Measurements from ENCODE around the gene SIX3. TPM values are rescaled to one million over a fixed set of nuclear protein-coding genes. Genes with fewer than 3 reads are reported as not detected.

Gene SIX3
- polyA plus RNA-seq, 2 of the 4 experiments (the other 2 are of a cell fraction), result 0.22 to 0.59 TPM

DNA sequence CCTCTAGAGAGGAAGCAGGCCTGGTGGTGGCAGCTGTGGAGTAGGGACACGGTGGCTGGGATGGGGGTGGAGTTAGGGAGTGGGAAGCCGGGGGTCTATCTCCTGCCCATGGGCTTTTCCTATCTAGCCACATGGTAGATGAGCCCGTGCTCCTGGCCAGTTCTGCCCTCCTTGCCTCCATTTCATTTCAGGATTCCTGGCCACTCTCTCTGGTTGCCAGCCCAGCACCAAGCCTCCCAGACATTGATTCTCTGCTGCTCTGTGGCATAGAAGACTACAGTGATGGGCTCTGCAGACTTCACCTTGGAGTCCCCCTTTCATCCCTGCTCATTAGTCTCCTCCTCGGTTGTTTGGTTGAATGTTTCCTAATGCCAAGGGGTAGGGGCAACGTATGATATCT is 19.4 kb downstream of the SIX3 start:
- Histone ChIP-seq H3K9me3 (no peaks in the 10 kb centered on the region), H3K27ac (peak overlapping the region in 1 of 2 experiments; percentile 60; a peak in 1 of 6 replicates), H3K4me1 (peaks cover 22% of the 10 kb centered on the region), H3K4me3 (no peak overlapping the region), H3K4me2 (no peak overlapping the region)
- TF ChIP-seq SREBF2 (IDR thresholded peaks at IDR 0.05) (no peak), BHLHE40 (IDR thresholded peaks at IDR 0.05; ENCODE audit: low read depth, low read length) (no peak), NR3C1 (IDR thresholded peaks at IDR 0.05) (no peak), CHD2 (IDR thresholded peaks at IDR 0.05; ENCODE audit: low read length, partially characterized antibody) (no peak), EHMT2 (IDR thresholded peaks at IDR 0.05; ENCODE audit: low read depth) (no peak), ZFP36 (IDR thresholded peaks at IDR 0.05; ENCODE audit: borderline replicate concordance, partially characterized antibody) (no peak)
- TF ChIP-seq, protein P1, sequence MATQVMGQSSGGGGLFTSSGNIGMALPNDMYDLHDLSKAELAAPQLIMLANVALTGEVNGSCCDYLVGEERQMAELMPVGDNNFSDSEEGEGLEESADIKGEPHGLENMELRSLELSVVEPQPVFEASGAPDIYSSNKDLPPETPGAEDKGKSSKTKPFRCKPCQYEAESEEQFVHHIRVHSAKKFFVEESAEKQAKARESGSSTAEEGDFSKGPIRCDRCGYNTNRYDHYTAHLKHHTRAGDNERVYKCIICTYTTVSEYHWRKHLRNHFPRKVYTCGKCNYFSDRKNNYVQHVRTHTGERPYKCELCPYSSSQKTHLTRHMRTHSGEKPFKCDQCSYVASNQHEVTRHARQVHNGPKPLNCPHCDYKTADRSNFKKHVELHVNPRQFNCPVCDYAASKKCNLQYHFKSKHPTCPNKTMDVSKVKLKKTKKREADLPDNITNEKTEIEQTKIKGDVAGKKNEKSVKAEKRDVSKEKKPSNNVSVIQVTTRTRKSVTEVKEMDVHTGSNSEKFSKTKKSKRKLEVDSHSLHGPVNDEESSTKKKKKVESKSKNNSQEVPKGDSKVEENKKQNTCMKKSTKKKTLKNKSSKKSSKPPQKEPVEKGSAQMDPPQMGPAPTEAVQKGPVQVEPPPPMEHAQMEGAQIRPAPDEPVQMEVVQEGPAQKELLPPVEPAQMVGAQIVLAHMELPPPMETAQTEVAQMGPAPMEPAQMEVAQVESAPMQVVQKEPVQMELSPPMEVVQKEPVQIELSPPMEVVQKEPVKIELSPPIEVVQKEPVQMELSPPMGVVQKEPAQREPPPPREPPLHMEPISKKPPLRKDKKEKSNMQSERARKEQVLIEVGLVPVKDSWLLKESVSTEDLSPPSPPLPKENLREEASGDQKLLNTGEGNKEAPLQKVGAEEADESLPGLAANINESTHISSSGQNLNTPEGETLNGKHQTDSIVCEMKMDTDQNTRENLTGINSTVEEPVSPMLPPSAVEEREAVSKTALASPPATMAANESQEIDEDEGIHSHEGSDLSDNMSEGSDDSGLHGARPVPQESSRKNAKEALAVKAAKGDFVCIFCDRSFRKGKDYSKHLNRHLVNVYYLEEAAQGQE (IDR thresholded peaks at IDR 0.05), result no peak
- TF ChIP-seq, protein P2, sequence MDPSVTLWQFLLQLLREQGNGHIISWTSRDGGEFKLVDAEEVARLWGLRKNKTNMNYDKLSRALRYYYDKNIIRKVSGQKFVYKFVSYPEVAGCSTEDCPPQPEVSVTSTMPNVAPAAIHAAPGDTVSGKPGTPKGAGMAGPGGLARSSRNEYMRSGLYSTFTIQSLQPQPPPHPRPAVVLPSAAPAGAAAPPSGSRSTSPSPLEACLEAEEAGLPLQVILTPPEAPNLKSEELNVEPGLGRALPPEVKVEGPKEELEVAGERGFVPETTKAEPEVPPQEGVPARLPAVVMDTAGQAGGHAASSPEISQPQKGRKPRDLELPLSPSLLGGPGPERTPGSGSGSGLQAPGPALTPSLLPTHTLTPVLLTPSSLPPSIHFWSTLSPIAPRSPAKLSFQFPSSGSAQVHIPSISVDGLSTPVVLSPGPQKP (IDR thresholded peaks at IDR 0.05; ENCODE audit: low read depth, low read length), result no peak
- TF ChIP-seq, protein P3, sequence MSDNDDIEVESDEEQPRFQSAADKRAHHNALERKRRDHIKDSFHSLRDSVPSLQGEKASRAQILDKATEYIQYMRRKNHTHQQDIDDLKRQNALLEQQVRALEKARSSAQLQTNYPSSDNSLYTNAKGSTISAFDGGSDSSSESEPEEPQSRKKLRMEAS (IDR thresholded peaks at IDR 0.05), result no peak
- TF ChIP-seq, protein P4, sequence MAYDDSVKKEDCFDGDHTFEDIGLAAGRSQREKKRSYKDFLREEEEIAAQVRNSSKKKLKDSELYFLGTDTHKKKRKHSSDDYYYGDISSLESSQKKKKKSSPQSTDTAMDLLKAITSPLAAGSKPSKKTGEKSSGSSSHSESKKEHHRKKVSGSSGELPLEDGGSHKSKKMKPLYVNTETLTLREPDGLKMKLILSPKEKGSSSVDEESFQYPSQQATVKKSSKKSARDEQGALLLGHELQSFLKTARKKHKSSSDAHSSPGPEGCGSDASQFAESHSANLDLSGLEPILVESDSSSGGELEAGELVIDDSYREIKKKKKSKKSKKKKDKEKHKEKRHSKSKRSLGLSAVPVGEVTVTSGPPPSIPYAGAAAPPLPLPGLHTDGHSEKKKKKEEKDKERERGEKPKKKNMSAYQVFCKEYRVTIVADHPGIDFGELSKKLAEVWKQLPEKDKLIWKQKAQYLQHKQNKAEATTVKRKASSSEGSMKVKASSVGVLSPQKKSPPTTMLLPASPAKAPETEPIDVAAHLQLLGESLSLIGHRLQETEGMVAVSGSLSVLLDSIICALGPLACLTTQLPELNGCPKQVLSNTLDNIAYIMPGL (CRISPR knock-in tag; IDR thresholded peaks at IDR 0.05; ENCODE audit: borderline replicate concordance), result no peak
- TF ChIP-seq, protein P5, sequence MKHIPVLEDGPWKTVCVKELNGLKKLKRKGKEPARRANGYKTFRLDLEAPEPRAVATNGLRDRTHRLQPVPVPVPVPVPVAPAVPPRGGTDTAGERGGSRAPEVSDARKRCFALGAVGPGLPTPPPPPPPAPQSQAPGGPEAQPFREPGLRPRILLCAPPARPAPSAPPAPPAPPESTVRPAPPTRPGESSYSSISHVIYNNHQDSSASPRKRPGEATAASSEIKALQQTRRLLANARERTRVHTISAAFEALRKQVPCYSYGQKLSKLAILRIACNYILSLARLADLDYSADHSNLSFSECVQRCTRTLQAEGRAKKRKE (CRISPR knock-in tag; IDR thresholded peaks at IDR 0.05; ENCODE audit: low read depth), result no peak
- CTCF ChIA-PET, result interaction anchor here (0.6 to 8.9 kb wide), 3 partner anchors 20 to 569 kb away, joined by 4 to 184 read pairs (median 4); no protein-coding TSS in a partner anchor
- DNase-seq (ENCODE audit: low read depth in 1 of 2, low spot score in 1 of 2) (no peak), ATAC-seq (no peak), FAIRE-seq (no peak)
- WGBS (ENCODE audit: missing lambda C conversion rate), result 82% methylated on average over 5 of the region's 5 CpGs
- POLR2A ChIA-PET, result interaction anchor here (0.7 kb wide), 1 partner anchor 526 kb away, joined by 3 read pairs; no protein-coding TSS in a partner anchor

DNA sequence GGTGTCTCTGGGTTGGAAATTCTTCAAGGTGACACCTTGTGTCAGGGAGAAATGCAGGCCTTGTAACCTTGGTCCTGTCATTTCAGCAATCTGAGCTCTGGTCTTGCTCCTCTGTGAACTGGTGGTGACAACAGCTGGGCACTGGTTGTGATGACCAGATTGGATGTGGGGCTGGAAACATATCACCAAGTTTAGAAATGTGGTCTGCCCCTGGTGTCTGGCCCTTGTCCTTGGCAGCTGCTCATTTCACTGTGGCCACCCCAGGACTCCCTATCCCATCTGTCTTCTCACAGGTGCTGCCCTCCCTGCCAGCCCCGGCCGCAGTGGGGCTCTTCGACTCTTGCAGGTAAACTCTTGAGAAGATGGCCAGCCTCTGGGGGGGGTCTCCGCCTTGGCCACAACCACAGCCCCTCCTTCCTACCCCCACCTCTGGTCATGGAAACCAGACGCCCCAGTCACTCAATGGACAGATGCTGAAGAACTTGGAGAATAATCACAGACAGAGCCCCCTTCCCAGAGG is 20.7 kb downstream of the SIX3 start:
- CTCF ChIA-PET, result interaction anchor here (0.6 to 8.9 kb wide), 5 partner anchors 10 to 570 kb away, joined by 3 to 184 read pairs (median 4); no protein-coding TSS in a partner anchor
- ATAC-seq, result no peak

More for the DNA sequence above, 20.7 kb downstream of the SIX3 start:
- Histone ChIP-seq H3K9me3 (no peaks in the 10 kb centered on the region), H3K4me1 (peaks cover 22% of the 10 kb centered on the region), H3K27ac (peak overlapping the region in 1 of 2 experiments; percentile 60; a peak in 1 of 6 replicates), H3K4me3 (no peak overlapping the region), H3K4me2 (no peak overlapping the region)
- no peak for DNase-seq (ENCODE audit: low read depth in 1 of 2, low spot score in 1 of 2)
- 89% methylated on average over 5 of the region's 5 CpGs for WGBS (ENCODE audit: missing lambda C conversion rate)
- FAIRE-seq, result no peak
- POLR2A ChIA-PET, result no interaction called here
- TF ChIP-seq POLR2AphosphoS2 (conservative IDR thresholded peaks at IDR 0.05; ENCODE audit: low read length), result no peak
- no peak for TF ChIP-seq MAFK (IDR thresholded peaks at IDR 0.05; ENCODE audit: partially characterized antibody)
- TF ChIP-seq HOXA7 (CRISPR knock-in tag; IDR thresholded peaks at IDR 0.05), result no peak
- no peak for TF ChIP-seq ZNF302 (CRISPR knock-in tag; IDR thresholded peaks at IDR 0.05)
